HUDEP-2 (cell line): ENCODE measurements around the gene TBCC.
"Not testable (repeated sequence)": the region's sequence is repeated elsewhere in the genome, so short reads cannot be mapped to it uniquely, and the experiment has no call there.

Source experiments
- DNase-seq, 76 experiments: peaks; one replicate each; lab custom pipeline; 2025; ENCODE audit not compliant: unreplicated experiment in 76 of 76; lab: John Stamatoyannopoulos, UW

TBCC gene

GRCh38 chr6:42745640-42746462 is at the start of gene TBCC:
Gene TBCC (minus strand): TSS chr6:42746103. CDS start chr6:42746073, 30 bp downstream.
- DNase-seq, result peak in 75 of 76 experiments; percentile 84 to 99 (median 97)

GRCh38 chr6:42795651-42796050 is 49.7 kb upstream of the TBCC start:
- no peak for DNase-seq

GRCh38 chr6:42791706-42792320 is 45.9 kb upstream of the TBCC start:
- no peak for DNase-seq

- DNase-seq, result peak in 3 of 76 experiments; percentile 7 to 16 (median 15)
Observed at GRCh38 chr6:42790549-42791181, 44.8 kb upstream of the TBCC start.

GRCh38 chr6:42788671-42789070 is 42.8 kb upstream of the TBCC start:
- DNase-seq, result no peak

GRCh38 chr6:42787063-42787472 is 41.2 kb upstream of the TBCC start:
- DNase-seq, result no peak

- no peak for DNase-seq
Observed at GRCh38 chr6:42786525-42786985, 40.7 kb upstream of the TBCC start.

- DNase-seq, result no peak
Observed at GRCh38 chr6:42784717-42785498, 39.0 kb upstream of the TBCC start.

GRCh38 chr6:42783876-42784642 is 38.2 kb upstream of the TBCC start:
- peak in 16 of 76 experiments; percentile 14 to 65 (median 42) for DNase-seq

- peak in 66 of 76 experiments; percentile 20 to 97 (median 65) for DNase-seq
Observed at GRCh38 chr6:42783177-42783875, 37.4 kb upstream of the TBCC start.

- peak in 66 of 76 experiments; percentile 25 to 87 (median 73) for DNase-seq
Observed at GRCh38 chr6:42782689-42783176, 36.8 kb upstream of the TBCC start.

GRCh38 chr6:42781796-42782688 is 36.1 kb upstream of the TBCC start, which contains the start of gene BICRAL:
Gene BICRAL (plus strand): TSS chr6:42782052. CDS start chr6:42822023, 39,971 bp downstream.
- peak in 55 of 76 experiments; percentile 19 to 79 (median 55) for DNase-seq

- DNase-seq, result peak in 18 of 76 experiments; percentile 7 to 53 (median 29)
Observed at GRCh38 chr6:42781546-42781795, 35.6 kb upstream of the TBCC start.

- DNase-seq, result no peak
Observed at GRCh38 chr6:42779521-42779920, 33.6 kb upstream of the TBCC start.

GRCh38 chr6:42778122-42778521 is 32.2 kb upstream of the TBCC start:
- DNase-seq, result no peak

- DNase-seq, result no peak
Observed at GRCh38 chr6:42777126-42777822, 31.4 kb upstream of the TBCC start.

- DNase-seq, result not testable (repeated sequence)
Observed at GRCh38 chr6:42774821-42775487, 29.1 kb upstream of the TBCC start.
